Keratinocyte (primary cell): ENCODE results near the gene STK24. TPM values are rescaled to one million over a fixed set of nuclear protein-coding genes. Genes with fewer than 3 reads are reported as not detected.

Source experiments
- DNase-seq: peaks from one replicate; pipeline ENCODE4 v3.0.0-alpha.2; 2011; ENCODE audit warnings: low read depth, missing footprints, low spot score
- FAIRE-seq: peaks from 2 replicates; lab custom pipeline; 2011; peaks lifted over from hg19 to GRCh38; lab: Jason Lieb, UNC
- H2AFZ ChIP-seq: 2 replicates; pipeline ENCODE4 v1.6.0; 2012; ENCODE audit warnings: low read length, control low read depth, inconsistent platforms; ENCODE audit not compliant: control insufficient read depth
- H3K27ac ChIP-seq: 2 replicates; pipeline ENCODE4 v1.5.1; 2011; ENCODE audit warnings: low read length; ENCODE audit not compliant: control insufficient read depth, insufficient read depth
- H3K27me3 ChIP-seq: 3 replicates; pipeline ENCODE4 v1.6.0; 2011; ENCODE audit warnings: low read length; ENCODE audit not compliant: control insufficient read depth, insufficient read depth; ENCODE audit errors: extremely low read depth
- H3K36me3 ChIP-seq, 2 experiments: 2 replicates in 1 of 2; 3 replicates in 1 of 2; pipeline ENCODE4 v1.5.1; 2011; ENCODE audit warnings: low read length in 2 of 2, mild to moderate bottlenecking in 1 of 2; ENCODE audit not compliant: control insufficient read depth in 2 of 2, insufficient read depth in 2 of 2; ENCODE audit errors: extremely low read depth in 1 of 2
- H3K4me1 ChIP-seq: 3 replicates; pipeline ENCODE4 v1.5.1; 2011; ENCODE audit warnings: low read length; ENCODE audit not compliant: control insufficient read depth, insufficient read depth; ENCODE audit errors: extremely low read depth
- H3K4me2 ChIP-seq: 3 replicates; pipeline ENCODE4 v1.6.0; 2011; ENCODE audit warnings: low read depth, low read length; ENCODE audit not compliant: control insufficient read depth, insufficient read depth; ENCODE audit errors: extremely low read depth
- H3K4me3 ChIP-seq, 3 experiments: fragments of 200-600 bp in 1 of 3; sonication (generic) in 1 of 3; 2 replicates in 2 of 3; 3 replicates in 1 of 3; pipeline ENCODE4 v1.5.1; 2011 to 2016; ENCODE audit warnings: low read length in 3 of 3, mild to moderate bottlenecking in 3 of 3, control low read depth in 2 of 3, inconsistent platforms in 1 of 3, low read depth in 1 of 3, mixed read lengths in 1 of 3, mixed run types in 1 of 3, moderate library complexity in 1 of 3; ENCODE audit not compliant: control insufficient read depth in 2 of 3, insufficient read depth in 2 of 3; ENCODE audit errors: extremely low read depth in 1 of 3
- H3K79me2 ChIP-seq: 2 replicates; pipeline ENCODE4 v1.6.0; 2012; ENCODE audit warnings: low read length; ENCODE audit not compliant: control insufficient read depth, insufficient read depth
- H3K9ac ChIP-seq: 3 replicates; pipeline ENCODE4 v1.6.0; 2011; ENCODE audit warnings: low read length; ENCODE audit not compliant: control insufficient read depth, insufficient read depth; ENCODE audit errors: extremely low read depth
- H3K9me1 ChIP-seq: 3 replicates; pipeline ENCODE4 v1.6.0; 2011; ENCODE audit warnings: low read length; ENCODE audit not compliant: control insufficient read depth, insufficient read depth; ENCODE audit errors: extremely low read depth
- H3K9me3 ChIP-seq: 2 replicates; pipeline ENCODE4 v1.5.1; 2012; ENCODE audit warnings: low read depth, low read length; ENCODE audit not compliant: control insufficient read depth
- H4K20me1 ChIP-seq: 3 replicates; pipeline ENCODE4 v1.6.0; 2011; ENCODE audit warnings: low read length; ENCODE audit not compliant: control insufficient read depth, insufficient read depth; ENCODE audit errors: extremely low read depth
- EZH2 ChIP-seq: IDR thresholded peaks from one replicate; pipeline ENCODE4 v1.6.1; 2012; ENCODE audit warnings: inconsistent platforms, mild to moderate bottlenecking, low read length, moderate library complexity
- dilution Hi-C: fragments of 300-500 bp; cut with MboI; formaldehyde crosslinking; loops from one replicate; pipeline ENCODE4 v1.7.0; 2020; ENCODE audit warnings: low sequenced_read_pairs; ENCODE audit not compliant: extremely low pct_ligation_motif_present
- polyA plus RNA-seq, 5 experiments: library from polyadenylated mRNA; depleted of rRNA in 3 of 5; stranded (reverse) in 3 of 5; stranded (forward) in 1 of 5; unstranded in 1 of 5; fragments of >200 nt; gene quantifications; 1 replicate in 1 of 5; 2 replicates in 3 of 5; 3 replicates in 1 of 5; pipeline versions ENCODE4 v1.2.1 to v1.2.3, GENCODE V29; 2011 to 2012; ENCODE audit warnings: missing spikeins in 2 of 5, low read depth in 1 of 5, low replicate concordance in 1 of 5
- TF ChIP-seq, protein P1 (sequence below), 3 experiments: IDR thresholded peaks in 1 of 3; conservative IDR thresholded peaks in 1 of 3; optimal IDR thresholded peaks in 1 of 3; 2 replicates in 2 of 3; 3 replicates in 1 of 3; pipeline versions ENCODE3 to v1.5.1; 2011; ENCODE audit warnings: low read length in 3 of 3, mild to moderate bottlenecking in 3 of 3, moderate library complexity in 2 of 3, control low read depth in 1 of 3, inconsistent platforms in 1 of 3; ENCODE audit not compliant: insufficient read depth in 2 of 3; ENCODE audit errors: extremely low read depth in 1 of 3

The STK24 gene
- polyA plus RNA-seq, 1 donor (not counting 4 experiments of a cell fraction or from before 2014, with no cell fraction given), result 81.6 TPM

DNA sequence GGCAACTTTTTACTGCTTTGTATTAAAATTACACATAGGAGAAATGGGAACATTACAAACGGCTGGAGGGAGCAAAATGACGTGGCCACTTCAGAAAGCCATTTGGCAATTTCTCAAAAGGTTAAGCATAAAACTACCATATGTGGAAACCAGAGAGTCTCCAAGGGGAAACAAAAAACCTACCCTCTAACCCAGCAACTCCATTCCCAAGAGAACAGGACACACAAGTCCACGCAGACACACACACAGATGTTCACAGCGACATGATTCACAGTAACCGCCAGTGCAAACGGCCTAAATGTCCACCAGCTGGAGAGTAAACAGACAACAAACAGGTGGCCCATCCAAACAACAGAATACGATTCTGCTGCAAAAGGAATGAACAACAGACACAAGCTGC is 37.2 kb downstream of the STK24 start:
- Histone ChIP-seq H3K27me3 (no peaks in the 10 kb centered on the region), H3K4me1 (peaks cover 43% of the 10 kb centered on the region), H3K9me3 (no peaks in the 10 kb centered on the region), H2AFZ (no peak overlapping the region), H3K79me2 (peaks cover 95% of the 10 kb centered on the region), H3K9me1 (no peaks in the 10 kb centered on the region), H3K4me3 (no peak overlapping the region), H4K20me1 (peaks cover 23% of the 10 kb centered on the region), H3K9ac (no peak overlapping the region), H3K27ac (no peak overlapping the region), H3K36me3 (peaks cover 2 to 12% of the 10 kb centered on the region in 2 experiments), H3K4me2 (no peak overlapping the region)
- FAIRE-seq (no peak), DNase-seq (no peak)
- no peak for TF ChIP-seq EZH2
- TF ChIP-seq, protein P1, sequence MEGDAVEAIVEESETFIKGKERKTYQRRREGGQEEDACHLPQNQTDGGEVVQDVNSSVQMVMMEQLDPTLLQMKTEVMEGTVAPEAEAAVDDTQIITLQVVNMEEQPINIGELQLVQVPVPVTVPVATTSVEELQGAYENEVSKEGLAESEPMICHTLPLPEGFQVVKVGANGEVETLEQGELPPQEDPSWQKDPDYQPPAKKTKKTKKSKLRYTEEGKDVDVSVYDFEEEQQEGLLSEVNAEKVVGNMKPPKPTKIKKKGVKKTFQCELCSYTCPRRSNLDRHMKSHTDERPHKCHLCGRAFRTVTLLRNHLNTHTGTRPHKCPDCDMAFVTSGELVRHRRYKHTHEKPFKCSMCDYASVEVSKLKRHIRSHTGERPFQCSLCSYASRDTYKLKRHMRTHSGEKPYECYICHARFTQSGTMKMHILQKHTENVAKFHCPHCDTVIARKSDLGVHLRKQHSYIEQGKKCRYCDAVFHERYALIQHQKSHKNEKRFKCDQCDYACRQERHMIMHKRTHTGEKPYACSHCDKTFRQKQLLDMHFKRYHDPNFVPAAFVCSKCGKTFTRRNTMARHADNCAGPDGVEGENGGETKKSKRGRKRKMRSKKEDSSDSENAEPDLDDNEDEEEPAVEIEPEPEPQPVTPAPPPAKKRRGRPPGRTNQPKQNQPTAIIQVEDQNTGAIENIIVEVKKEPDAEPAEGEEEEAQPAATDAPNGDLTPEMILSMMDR (optimal IDR thresholded peaks at IDR 0.05 in 1 of 3, IDR thresholded peaks at IDR 0.05 in 1 of 3, conservative IDR thresholded peaks at IDR 0.05 in 1 of 3; ENCODE audit: extremely low read depth in 1 of 3, insufficient read depth in 2 of 3, low read length in 3 of 3), result no peak
- dilution Hi-C loops, result no loop called here

DNA sequence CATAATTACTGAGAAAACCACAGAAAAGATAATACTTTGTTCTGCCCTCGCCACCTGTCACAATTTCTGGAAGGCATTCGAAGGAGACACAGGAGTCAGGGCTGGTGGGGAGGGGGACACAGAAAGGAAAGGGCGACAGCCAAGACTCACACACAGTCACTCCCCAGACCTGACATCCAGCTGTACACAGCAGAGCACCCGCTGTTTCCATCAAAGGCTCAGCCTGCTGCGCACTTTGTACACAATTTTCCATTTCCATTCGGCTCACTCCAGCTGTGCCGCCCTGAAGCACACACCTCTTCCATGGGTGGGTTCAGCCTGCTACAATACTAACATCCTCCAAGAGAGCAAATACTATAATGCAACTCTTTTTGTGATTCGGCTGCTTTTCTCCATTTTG is 38.0 kb downstream of the STK24 start:
- dilution Hi-C loops, result no loop called here
- no peak for DNase-seq
- H3K4me3 ChIP-seq, result no peak overlapping the region
- H3K27me3 ChIP-seq, result no peaks in the 10 kb centered on the region
- H3K9ac ChIP-seq, result no peak overlapping the region
- peaks cover 2 to 12% of the 10 kb centered on the region in 2 experiments for H3K36me3 ChIP-seq
- peaks cover 19% of the 10 kb centered on the region for H4K20me1 ChIP-seq
- H3K4me1 ChIP-seq, result peaks cover 46% of the 10 kb centered on the region
- no peak overlapping the region for H2AFZ ChIP-seq
- no peak for FAIRE-seq
- H3K4me2 ChIP-seq, result no peak overlapping the region
- peaks cover 95% of the 10 kb centered on the region for H3K79me2 ChIP-seq
- TF ChIP-seq, protein P1 (optimal IDR thresholded peaks at IDR 0.05 in 1 of 3, IDR thresholded peaks at IDR 0.05 in 1 of 3, conservative IDR thresholded peaks at IDR 0.05 in 1 of 3; ENCODE audit: extremely low read depth in 1 of 3, insufficient read depth in 2 of 3, low read length in 3 of 3), result no peak
- TF ChIP-seq EZH2, result no peak
- H3K27ac ChIP-seq, result no peak overlapping the region
- no peaks in the 10 kb centered on the region for H3K9me3 ChIP-seq
- no peaks in the 10 kb centered on the region for H3K9me1 ChIP-seq
